WTC11 (cell line): Measurements from ENCODE around the gene HFM1. TPM values are rescaled to one million over a fixed set of nuclear protein-coding genes. Genes with fewer than 3 reads are reported as not detected.

Experiments
- ATAC-seq: fragments of 200-7000 bp; cut with Tn5 transposase; 2 replicates; pipeline ENCODE4 v1.10.0; 2021; ENCODE audit warnings: mild to moderate bottlenecking, moderate library complexity
- CTCF ChIA-PET: fragments of 300-600 bp; sonication (Branson Sonifier 250); formaldehyde crosslinking; loops from one replicate; lab custom pipeline; 2021; ENCODE audit warnings: antibody characterized with exemption; lab: Charles Lee
- POLR2A ChIA-PET: fragments of 350-600 bp; sonication (Branson Sonifier 250); formaldehyde crosslinking; loops from one replicate; lab custom pipeline; 2021; ENCODE audit warnings: antibody characterized with exemption; lab: Charles Lee
- DNase-seq: peaks from one replicate; pipeline ENCODE4 v3.0.0; 2021; ENCODE audit warnings: low spot score
- H3K27ac Mint-ChIP-seq: 2 replicates; pipeline ENCODE4 v1.8.0; 2021; ENCODE audit warnings: mixed read lengths
- H3K27me3 Mint-ChIP-seq: 2 replicates; pipeline ENCODE4 v1.8.0; 2021; ENCODE audit warnings: low read depth, mild to moderate bottlenecking, moderate library complexity, mixed read lengths
- H3K36me3 Mint-ChIP-seq: 2 replicates; pipeline ENCODE4 v1.8.0; 2021; ENCODE audit warnings: mixed read lengths
- H3K4me1 Mint-ChIP-seq: 2 replicates; pipeline ENCODE4 v1.8.0; 2022; ENCODE audit warnings: mixed read lengths
- H3K4me3 Mint-ChIP-seq: 2 replicates; pipeline ENCODE4 v1.8.0; 2021; ENCODE audit warnings: mild to moderate bottlenecking, moderate library complexity, mixed read lengths
- H3K9me3 Mint-ChIP-seq: 2 replicates; pipeline ENCODE4 v1.8.0; 2021; ENCODE audit warnings: mixed read lengths
- GABPB1 ChIP-seq: sonication (generic); formaldehyde crosslinking; IDR thresholded peaks from 2 replicates; pipeline ENCODE4 v1.8.1; 2023; ENCODE audit warnings: mild to moderate bottlenecking, missing genetic modification reagents
- GTF2I ChIP-seq: fragments of 250-450 bp; sonication (Bioruptor Pico); conservative IDR thresholded peaks from 2 replicates; pipeline ENCODE4 v1.4.0; 2021; ENCODE audit warnings: mild to moderate bottlenecking
- HMGA2 ChIP-seq: fragments of 250-450 bp; sonication (Bioruptor Pico); IDR thresholded peaks from 2 replicates; pipeline ENCODE4 v1.4.0; 2021; ENCODE audit warnings: mild to moderate bottlenecking, moderate library complexity
- IRF1 ChIP-seq: sonication (generic); formaldehyde crosslinking; IDR thresholded peaks from 2 replicates; pipeline ENCODE4 v1.8.0; 2023; ENCODE audit warnings: missing genetic modification reagents
- KAT7 ChIP-seq: sonication (generic); formaldehyde crosslinking; IDR thresholded peaks from 2 replicates; pipeline ENCODE4 v1.8.1; 2023; ENCODE audit warnings: missing genetic modification reagents, mild to moderate bottlenecking, borderline replicate concordance
- NFYB ChIP-seq: sonication (generic); formaldehyde crosslinking; conservative IDR thresholded peaks from 2 replicates; pipeline ENCODE4 v1.8.0; 2022; ENCODE audit warnings: low read depth, missing genetic modification reagents
- NR3C1 ChIP-seq: sonication (generic); formaldehyde crosslinking; conservative IDR thresholded peaks from 2 replicates; pipeline ENCODE4 v1.8.1; 2023; ENCODE audit warnings: low read depth, mild to moderate bottlenecking, missing genetic modification reagents
- OVOL2 ChIP-seq: fragments of 250-450 bp; sonication (Bioruptor Pico); IDR thresholded peaks from 2 replicates; pipeline ENCODE4 v1.9.0; 2021; ENCODE audit warnings: mild to moderate bottlenecking, borderline replicate concordance
- PREB ChIP-seq: sonication (generic); formaldehyde crosslinking; IDR thresholded peaks from 2 replicates; pipeline ENCODE4 v1.8.1; 2022; ENCODE audit warnings: mild to moderate bottlenecking, missing genetic modification reagents, moderate library complexity, borderline replicate concordance
- RELA ChIP-seq: sonication (generic); formaldehyde crosslinking; IDR thresholded peaks from 2 replicates; pipeline ENCODE4 v1.8.1; 2022; ENCODE audit warnings: missing genetic modification reagents, mild to moderate bottlenecking, borderline replicate concordance
- RORB ChIP-seq: fragments of 250-450 bp; sonication (Bioruptor Pico); IDR thresholded peaks from 2 replicates; pipeline ENCODE4 v1.9.0; 2021; ENCODE audit warnings: mild to moderate bottlenecking
- TP53 ChIP-seq: sonication (generic); formaldehyde crosslinking; IDR thresholded peaks from 2 replicates; pipeline ENCODE4 v1.8.1; 2023; ENCODE audit warnings: mild to moderate bottlenecking, missing genetic modification reagents
- ZNF219 ChIP-seq: sonication (generic); formaldehyde crosslinking; IDR thresholded peaks from 2 replicates; pipeline ENCODE4 v1.8.0; 2023; ENCODE audit warnings: missing genetic modification reagents, mild to moderate bottlenecking, borderline replicate concordance
- ZNF281 ChIP-seq: sonication (generic); formaldehyde crosslinking; IDR thresholded peaks from 2 replicates; pipeline ENCODE4 v1.8.0; 2023; ENCODE audit warnings: mild to moderate bottlenecking, missing genetic modification reagents
- ZNF317 ChIP-seq: sonication (generic); formaldehyde crosslinking; IDR thresholded peaks from 2 replicates; pipeline ENCODE4 v1.8.1; 2023; ENCODE audit warnings: low read depth, mild to moderate bottlenecking, moderate library complexity, missing genetic modification reagents, borderline replicate concordance
- total RNA-seq: library from RNA; stranded (reverse); gene quantifications from 3 replicates; pipeline ENCODE4 v1.2.3, GENCODE V29; 2021
- TF ChIP-seq, protein P1 (sequence below): fragments of 200-600 bp; IDR thresholded peaks from 2 replicates; pipeline ENCODE4 v1.8.0; 2022; ENCODE audit warnings: antibody characterized with exemption
- TF ChIP-seq, protein P2 (sequence below): sonication (generic); formaldehyde crosslinking; IDR thresholded peaks from 2 replicates; pipeline ENCODE4 v1.8.1; 2023; ENCODE audit warnings: mild to moderate bottlenecking, missing genetic modification reagents, moderate library complexity
- TF ChIP-seq, protein P3 (sequence below): sonication (generic); formaldehyde crosslinking; IDR thresholded peaks from 2 replicates; pipeline ENCODE4 v1.8.0; 2023; ENCODE audit warnings: missing genetic modification reagents, mild to moderate bottlenecking, borderline replicate concordance
- TF ChIP-seq, protein P4 (sequence below): sonication (generic); formaldehyde crosslinking; IDR thresholded peaks from 2 replicates; pipeline ENCODE4 v1.8.1; 2023; ENCODE audit warnings: mild to moderate bottlenecking, missing genetic modification reagents

The HFM1 gene
- total RNA-seq, 1 experiment from 2014 or later, result 1.7 TPM

DNA sequence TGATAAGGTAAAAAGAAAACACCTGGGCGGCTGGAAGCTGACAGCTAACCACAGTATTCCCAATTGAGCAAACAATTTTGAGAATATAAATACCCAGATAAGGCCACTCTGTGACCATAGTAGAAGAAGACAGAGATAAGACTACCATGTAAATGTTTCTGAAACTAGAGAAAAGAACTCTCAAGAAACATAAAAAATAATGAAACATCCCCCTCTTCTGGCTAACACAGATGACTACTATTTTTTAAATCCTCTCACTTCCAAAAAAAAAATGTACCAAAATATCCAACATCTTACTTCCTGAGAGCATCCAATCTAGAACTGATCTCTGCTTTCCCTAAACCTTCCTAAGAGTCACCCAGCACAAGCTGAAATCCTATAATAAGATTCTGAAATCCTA lies 125.9 kb downstream of the HFM1 start:
- H3K27me3 Mint-ChIP-seq, result no peaks in the 10 kb centered on the region
- H3K9me3 Mint-ChIP-seq, result no peaks in the 10 kb centered on the region
- DNase-seq (no peak), ATAC-seq (peak; percentile 57)
- H3K4me3 Mint-ChIP-seq, result no peak overlapping the region
- no peak overlapping the region for H3K27ac Mint-ChIP-seq
- peaks cover 7% of the 10 kb centered on the region; the same call in 1 of the 2 replicates for H3K4me1 Mint-ChIP-seq
- ChIA-PET POLR2A (interaction anchor here (1.0 kb wide), 1 partner anchor 112 kb away, joined by 3 read pairs; no protein-coding TSS in a partner anchor), CTCF (interaction anchor here (0.7 to 8.0 kb wide), 13 partner anchors 53 to 1145 kb away, joined by 3 to 186 read pairs (median 4); partner anchors contain the start of gene HFM1)
- TF ChIP-seq, protein P1, sequence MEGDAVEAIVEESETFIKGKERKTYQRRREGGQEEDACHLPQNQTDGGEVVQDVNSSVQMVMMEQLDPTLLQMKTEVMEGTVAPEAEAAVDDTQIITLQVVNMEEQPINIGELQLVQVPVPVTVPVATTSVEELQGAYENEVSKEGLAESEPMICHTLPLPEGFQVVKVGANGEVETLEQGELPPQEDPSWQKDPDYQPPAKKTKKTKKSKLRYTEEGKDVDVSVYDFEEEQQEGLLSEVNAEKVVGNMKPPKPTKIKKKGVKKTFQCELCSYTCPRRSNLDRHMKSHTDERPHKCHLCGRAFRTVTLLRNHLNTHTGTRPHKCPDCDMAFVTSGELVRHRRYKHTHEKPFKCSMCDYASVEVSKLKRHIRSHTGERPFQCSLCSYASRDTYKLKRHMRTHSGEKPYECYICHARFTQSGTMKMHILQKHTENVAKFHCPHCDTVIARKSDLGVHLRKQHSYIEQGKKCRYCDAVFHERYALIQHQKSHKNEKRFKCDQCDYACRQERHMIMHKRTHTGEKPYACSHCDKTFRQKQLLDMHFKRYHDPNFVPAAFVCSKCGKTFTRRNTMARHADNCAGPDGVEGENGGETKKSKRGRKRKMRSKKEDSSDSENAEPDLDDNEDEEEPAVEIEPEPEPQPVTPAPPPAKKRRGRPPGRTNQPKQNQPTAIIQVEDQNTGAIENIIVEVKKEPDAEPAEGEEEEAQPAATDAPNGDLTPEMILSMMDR, result no peak
- TF ChIP-seq, protein P2, sequence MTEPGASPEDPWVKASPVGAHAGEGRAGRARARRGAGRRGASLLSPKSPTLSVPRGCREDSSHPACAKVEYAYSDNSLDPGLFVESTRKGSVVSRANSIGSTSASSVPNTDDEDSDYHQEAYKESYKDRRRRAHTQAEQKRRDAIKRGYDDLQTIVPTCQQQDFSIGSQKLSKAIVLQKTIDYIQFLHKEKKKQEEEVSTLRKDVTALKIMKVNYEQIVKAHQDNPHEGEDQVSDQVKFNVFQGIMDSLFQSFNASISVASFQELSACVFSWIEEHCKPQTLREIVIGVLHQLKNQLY, result no peak
- TF ChIP-seq, protein P3, sequence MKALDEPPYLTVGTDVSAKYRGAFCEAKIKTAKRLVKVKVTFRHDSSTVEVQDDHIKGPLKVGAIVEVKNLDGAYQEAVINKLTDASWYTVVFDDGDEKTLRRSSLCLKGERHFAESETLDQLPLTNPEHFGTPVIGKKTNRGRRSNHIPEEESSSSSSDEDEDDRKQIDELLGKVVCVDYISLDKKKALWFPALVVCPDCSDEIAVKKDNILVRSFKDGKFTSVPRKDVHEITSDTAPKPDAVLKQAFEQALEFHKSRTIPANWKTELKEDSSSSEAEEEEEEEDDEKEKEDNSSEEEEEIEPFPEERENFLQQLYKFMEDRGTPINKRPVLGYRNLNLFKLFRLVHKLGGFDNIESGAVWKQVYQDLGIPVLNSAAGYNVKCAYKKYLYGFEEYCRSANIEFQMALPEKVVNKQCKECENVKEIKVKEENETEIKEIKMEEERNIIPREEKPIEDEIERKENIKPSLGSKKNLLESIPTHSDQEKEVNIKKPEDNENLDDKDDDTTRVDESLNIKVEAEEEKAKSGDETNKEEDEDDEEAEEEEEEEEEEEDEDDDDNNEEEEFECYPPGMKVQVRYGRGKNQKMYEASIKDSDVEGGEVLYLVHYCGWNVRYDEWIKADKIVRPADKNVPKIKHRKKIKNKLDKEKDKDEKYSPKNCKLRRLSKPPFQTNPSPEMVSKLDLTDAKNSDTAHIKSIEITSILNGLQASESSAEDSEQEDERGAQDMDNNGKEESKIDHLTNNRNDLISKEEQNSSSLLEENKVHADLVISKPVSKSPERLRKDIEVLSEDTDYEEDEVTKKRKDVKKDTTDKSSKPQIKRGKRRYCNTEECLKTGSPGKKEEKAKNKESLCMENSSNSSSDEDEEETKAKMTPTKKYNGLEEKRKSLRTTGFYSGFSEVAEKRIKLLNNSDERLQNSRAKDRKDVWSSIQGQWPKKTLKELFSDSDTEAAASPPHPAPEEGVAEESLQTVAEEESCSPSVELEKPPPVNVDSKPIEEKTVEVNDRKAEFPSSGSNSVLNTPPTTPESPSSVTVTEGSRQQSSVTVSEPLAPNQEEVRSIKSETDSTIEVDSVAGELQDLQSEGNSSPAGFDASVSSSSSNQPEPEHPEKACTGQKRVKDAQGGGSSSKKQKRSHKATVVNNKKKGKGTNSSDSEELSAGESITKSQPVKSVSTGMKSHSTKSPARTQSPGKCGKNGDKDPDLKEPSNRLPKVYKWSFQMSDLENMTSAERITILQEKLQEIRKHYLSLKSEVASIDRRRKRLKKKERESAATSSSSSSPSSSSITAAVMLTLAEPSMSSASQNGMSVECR, result no peak
- no peak for TF ChIP-seq NR3C1
- no peak for TF ChIP-seq TP53 (CRISPR knock-in tag)
- TF ChIP-seq GABPB1 (CRISPR knock-in tag), result no peak
- no peak for TF ChIP-seq OVOL2 (CRISPR knock-in tag)
- TF ChIP-seq RELA, result no peak
- TF ChIP-seq ZNF281 (CRISPR knock-in tag), result no peak
- no peak for TF ChIP-seq ZNF219 (CRISPR knock-in tag)
- no peak for TF ChIP-seq HMGA2 (CRISPR knock-in tag)
- no peak for TF ChIP-seq RORB (CRISPR knock-in tag)
- TF ChIP-seq, protein P4, sequence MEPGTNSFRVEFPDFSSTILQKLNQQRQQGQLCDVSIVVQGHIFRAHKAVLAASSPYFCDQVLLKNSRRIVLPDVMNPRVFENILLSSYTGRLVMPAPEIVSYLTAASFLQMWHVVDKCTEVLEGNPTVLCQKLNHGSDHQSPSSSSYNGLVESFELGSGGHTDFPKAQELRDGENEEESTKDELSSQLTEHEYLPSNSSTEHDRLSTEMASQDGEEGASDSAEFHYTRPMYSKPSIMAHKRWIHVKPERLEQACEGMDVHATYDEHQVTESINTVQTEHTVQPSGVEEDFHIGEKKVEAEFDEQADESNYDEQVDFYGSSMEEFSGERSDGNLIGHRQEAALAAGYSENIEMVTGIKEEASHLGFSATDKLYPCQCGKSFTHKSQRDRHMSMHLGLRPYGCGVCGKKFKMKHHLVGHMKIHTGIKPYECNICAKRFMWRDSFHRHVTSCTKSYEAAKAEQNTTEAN (CRISPR knock-in tag), result no peak
- TF ChIP-seq ZNF317 (CRISPR knock-in tag), result no peak
- TF ChIP-seq IRF1 (CRISPR knock-in tag), result no peak
- TF ChIP-seq GTF2I (CRISPR knock-in tag), result no peak
- TF ChIP-seq NFYB (CRISPR knock-in tag), result no peak
- TF ChIP-seq PREB (CRISPR knock-in tag), result no peak
- TF ChIP-seq KAT7 (CRISPR knock-in tag), result no peak
- H3K36me3 Mint-ChIP-seq, result no peaks in the 10 kb centered on the region
